ENCODE data around the gene C10orf90. TPM values are rescaled to one million over a fixed set of nuclear protein-coding genes. Genes with fewer than 3 reads are reported as not detected.
A peak's percentile ranks its signal among the peaks of the same experiment; 100 is the strongest.

Gene C10orf90
- polyA plus RNA-seq, 1 donor, result 0.49 TPM

DNA sequence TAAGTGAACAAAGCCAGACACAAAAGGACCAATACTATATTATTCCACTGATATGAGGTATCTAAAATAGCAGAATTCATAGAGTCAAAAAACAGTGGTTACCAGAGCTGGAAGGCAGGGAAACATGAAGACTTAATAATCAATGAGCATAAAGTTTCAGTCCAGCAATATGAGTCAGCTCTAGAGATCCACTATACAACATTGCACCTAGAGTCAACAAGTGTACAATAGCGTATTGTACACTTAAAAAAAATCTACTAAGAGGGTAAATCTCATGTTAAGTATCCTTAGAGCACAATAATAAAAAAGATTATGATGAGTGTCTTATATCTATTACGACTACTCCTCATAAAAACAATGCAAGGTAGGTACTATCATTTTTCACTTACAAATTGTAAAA is 36.1 kb downstream of the C10orf90 start:
- DNase-seq, result no peak

DNA sequence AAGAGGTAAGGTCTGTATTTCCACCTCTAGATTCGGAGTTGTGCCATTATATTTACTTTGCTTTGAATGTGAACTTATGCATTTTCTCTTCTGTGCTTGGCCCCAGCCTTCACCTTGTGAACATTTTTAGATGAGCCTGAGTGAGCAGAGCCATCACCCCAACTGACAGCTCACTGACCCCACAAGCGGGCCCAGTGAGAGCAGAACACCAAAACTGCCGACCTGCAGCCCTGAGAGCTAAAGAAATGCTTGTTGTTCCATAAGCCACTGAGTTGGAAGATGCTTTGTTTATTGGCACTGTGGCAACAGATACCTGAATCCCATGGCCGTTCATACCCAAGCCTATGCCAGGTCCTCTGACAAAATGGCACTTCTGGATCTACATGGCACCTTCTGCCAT is 37.8 kb downstream of the C10orf90 start:
- no peak for DNase-seq

DNA sequence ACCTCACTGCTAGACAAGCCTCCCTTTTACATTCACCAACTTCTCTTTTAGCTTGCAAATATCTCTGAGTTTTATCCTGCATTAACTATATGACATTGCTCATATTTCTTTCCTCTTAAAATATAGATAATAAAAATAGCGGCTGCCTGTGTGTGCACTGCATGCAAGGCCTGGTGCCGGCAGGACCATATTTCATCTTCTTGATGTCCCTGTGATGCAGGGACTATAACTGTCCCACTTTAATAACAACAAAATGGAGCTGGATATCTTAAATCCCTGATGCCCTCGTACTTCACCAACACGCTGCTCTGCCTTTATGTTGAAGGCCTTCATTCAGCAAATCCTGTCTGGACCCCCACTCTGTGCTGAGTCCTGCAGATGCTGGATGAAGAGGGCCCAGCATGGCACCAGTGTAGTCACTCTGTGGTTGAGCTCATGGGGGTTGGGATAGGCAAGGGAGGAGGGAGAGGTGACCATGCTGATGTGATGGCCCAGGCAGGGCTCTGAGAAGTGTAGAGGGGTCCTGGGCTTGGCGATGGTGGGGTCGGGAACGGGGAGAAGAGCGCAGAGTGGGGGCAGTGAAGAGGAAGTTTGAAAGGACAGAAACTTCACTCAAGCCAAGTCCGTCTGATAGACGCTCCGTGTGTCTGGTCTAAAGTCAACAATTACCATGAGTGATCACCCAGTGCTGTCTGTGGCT is 40.4 kb downstream of the C10orf90 start:
- no peak for DNase-seq

DNA sequence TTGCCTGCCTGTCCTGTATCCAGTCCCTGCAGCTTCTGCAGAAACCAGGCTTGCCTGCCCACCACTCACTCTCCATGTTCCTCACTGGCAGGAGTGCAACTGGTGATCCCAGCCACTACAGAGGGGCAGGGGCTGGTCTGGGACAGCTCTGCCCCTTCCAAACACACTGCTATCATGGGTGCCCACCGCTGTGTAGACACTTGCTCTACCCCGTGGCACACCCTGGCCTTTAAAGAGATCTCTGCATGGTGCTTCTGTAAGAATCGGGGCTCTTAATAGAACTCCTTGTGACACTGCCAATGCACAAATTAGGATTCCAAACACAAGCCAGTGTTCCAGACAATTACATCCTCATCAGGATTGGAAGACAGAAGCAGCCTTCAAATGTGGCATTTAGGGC is 41.7 kb downstream of the C10orf90 start:
- no peak for DNase-seq

DNA sequence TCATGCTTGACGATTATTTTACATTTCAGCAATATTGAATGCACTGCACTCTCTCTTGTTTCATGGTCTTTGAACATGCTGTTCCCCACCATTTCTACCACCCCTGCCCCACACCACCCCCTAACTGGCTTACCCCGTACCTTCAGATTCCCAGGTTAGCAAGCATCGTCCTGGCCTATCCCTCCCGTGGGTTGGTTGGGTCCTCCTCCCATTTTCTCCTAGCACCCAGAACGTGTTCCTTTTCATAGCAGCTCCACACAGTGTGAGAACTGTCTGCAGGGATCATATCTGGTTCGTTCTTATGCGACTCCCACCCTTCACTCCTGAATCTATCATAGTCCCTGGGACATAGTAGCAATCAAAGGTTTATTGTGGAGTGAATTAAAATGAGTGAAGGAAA is 48.6 kb downstream of the C10orf90 start:
- no peak for DNase-seq

DNA sequence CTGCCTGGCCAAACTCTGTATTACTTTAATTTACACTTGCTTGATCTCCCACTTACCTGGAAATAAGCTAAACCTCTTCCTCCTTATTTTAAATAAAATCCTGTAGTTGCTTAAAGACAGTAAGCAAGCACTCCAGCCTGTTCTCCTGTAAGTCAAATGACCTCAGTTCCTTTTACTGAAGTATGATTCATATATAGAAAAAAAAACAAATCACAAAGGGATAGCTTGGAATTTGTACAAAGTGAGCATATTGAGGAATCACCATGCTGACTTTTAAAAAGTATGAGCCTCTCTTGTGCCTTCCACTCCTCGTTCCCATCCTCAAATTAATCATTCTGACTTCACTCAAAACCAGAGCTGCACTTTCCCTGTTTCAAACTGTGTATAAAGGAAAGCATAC is 52.0 kb downstream of the C10orf90 start:
- no peak for DNase-seq

DNA sequence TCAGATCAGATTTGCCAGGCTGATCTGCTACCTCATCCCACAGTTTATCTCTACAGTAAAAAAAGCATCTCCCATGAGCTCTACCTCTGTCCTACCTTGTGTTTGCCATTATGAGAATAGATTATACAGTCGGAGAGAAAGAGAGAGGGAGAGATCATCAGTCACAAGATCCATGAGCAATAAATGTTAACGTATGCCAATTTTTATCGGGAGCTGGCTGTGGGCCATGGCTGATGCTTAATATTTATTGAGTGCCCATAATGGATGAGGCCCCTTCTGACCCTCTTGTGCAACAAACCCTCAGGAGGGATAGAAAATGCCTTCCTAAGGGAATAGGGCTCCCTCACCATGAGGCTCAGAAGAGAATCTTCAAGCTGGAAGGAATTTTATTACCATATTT is 52.8 kb downstream of the C10orf90 start:
- no peak for DNase-seq

DNA sequence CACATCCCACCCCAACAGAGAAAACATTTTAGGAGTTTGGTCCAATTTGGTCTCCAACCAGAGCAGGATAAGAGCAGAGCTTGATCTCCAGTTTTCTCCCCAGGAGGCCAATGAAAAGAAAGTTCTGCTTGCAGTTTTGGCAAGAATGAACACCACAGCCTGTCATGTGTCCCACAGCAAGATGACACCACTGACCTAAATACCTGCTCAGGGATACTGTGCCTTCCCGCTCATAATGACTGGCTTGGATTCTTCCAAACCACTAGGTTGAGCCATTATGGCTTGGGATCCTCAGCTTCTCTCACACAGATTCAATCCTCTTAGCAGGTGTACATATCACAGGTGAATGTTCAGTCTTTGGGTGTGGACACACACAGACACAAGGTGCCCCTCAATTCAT is 53.3 kb downstream of the C10orf90 start:
- DNase-seq, result no peak

DNA sequence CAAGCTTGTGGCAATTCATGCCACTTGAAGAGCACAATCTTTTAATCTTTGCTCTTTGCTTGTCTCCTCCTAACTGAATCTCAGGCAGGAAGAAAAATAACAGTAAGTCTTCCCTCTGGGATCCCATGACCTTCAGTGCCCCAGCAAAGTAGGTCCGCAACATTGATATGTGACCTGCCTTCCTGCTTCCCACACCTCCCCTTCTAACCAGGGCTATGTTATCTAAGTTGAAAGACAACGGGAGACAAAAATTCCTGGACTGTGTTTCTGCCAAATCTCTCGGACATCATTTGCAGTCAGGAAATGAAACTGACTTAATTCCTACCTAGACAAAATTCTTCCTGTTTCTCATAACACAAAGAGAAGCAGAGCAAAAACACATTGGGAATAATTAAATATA is 53.8 kb downstream of the C10orf90 start:
- no peak for DNase-seq

DNA sequence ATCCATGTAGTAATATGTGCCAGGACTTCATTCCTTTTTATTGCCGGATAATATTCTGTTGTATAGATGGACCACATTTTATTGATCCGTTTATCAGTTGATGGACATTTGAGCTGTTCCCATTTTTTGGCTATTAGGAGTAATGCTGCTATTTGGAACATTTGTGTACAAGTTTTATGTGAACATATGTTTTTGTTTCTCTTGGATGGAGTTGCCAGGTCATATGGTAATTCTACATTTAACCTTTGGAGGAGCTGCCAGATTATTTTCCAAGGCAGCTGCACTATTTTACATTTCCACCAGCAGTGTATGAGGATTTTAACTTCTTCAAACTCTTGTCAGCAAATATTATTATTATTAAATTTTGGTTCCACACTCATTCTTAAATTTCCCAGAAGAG is 59.2 kb downstream of the C10orf90 start:
- DNase-seq, result peak; percentile 76

DNA sequence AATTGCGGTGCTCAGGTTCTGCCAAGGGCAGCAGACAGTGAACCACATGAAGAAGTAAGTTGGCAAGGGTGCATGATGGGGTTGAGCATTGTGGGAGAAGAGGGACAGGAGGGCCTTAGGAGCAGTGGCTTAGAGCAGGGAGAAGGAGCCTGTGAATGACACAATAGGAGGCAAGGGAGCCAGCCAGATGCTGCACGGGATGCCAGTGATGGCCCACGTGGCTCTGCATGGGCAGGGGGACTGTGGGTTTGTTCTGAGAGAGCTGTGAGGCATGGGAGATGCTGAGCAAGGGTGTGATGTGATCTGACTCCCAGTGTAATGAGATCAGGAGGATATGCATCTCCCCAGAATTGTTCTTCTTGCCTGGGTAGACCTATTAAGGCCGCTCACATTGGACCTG is 60.9 kb downstream of the C10orf90 start:
- no peak for DNase-seq

DNA sequence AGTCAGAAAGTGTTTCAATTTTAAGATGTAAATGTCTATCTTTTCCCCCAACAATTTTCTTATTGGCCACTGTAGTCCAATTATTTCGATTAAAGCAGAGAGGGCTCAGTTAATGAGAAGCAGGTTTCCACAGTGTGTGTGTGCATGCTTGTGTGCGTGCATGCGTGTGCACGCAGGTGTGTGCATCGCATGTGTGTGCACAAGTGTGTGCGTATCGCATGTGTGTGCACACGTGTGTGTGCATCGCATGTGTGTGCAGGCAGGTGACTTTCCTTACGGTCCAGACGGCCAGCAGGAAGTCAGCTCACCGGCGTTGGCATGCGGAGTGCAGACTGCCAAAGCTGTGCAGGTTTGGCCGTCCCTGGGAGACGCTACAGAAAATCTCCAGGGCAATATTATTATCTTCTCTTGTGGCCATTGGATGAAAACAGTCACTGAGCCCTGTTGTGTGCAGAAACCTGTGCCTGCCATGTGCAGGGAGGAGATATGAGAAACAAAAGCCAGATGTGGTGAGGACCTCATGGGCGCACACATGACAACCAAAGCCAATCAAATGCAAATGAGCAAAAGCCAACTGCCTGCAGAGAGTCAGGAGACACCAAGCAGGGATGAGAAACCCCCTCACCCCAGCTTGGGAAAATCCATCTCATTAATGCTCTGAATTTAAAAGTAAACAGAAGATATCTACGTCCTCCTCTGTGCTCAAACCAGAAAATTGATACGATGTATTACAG is 70.4 kb downstream of the C10orf90 start:
- no peak for DNase-seq

DNA sequence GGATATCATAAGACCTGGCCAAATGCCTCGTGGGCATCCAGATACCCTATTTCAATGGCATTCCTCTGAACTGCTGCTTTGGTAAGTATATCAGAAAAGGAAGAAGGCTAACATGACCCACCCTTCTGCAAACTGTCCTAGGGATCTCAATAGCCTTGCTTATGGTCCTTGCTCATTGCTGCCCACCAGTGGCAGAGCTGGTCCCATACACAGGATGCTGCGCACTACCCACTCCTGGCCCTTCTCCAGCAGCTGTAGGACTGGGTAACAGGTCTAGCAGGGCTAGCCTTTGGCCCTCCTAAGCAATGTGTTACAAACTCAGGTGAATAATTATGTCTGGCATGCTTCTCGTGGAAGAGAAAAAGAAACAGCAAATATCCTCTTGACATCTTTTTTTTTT is 72.5 kb downstream of the C10orf90 start:
- DNase-seq, result no peak

DNA sequence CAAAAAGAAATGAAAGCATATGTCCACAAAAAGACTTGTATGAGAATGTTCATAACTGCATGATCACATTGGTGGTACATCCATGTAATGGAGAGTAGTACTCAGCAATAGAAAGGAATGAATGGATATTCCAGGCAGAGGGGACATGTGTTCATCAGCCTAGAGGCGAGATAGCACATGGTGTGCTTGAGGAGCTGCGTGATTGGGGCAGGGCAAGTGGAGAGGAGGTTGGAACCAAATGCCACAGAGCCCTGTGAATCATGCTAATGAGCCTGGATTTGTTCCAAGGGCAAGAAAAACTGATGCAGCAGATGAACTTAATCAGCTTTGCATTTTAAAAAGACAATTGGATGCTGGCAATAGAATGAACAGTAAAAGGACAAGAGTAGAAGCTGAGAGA is 73.3 kb downstream of the C10orf90 start:
- DNase-seq, result no peak

DNA sequence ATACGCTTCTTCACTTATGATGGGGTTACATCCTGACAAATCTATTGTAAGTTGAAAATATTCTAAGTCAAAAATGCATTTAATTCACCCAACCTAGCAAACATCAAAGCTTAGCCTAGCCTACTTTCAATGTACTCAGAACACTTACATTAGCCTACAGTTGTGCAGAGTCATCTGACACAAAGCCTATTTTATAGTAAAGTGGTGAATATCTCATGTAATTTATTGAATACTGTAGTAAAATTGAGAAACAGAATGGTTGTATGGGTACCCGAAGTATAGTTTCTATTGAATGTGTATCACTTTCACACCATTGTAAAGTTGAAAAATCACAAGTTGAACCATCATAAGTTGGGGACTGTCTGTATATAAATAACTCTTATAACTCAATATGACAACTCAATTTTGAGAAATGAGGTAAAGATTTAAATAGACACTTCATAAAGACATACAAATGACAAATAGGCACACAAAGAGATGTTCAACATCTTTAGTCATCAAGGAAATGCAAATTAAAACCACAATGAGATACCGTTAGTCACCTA is 73.9 kb downstream of the C10orf90 start:
- DNase-seq, result no peak

DNA sequence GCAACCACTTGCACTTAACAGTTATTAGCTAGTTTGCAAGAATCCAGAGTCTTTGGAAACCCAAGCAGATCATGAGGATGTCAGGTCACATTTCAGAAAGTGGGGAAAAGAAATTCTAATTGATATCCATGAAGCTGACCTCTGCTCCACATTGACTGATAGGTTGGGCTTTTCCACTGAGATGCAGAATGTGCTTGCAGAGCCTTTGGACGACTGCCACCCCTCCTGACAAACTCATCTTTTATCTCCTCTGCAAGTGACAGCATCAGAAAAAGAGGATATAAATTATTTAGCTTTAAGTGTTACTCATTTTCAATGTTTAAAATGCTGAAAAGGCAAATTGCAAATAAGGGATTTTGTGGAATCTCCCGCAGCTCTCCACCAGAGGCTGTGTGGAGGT is 75.3 kb downstream of the C10orf90 start:
- no peak for DNase-seq

DNA sequence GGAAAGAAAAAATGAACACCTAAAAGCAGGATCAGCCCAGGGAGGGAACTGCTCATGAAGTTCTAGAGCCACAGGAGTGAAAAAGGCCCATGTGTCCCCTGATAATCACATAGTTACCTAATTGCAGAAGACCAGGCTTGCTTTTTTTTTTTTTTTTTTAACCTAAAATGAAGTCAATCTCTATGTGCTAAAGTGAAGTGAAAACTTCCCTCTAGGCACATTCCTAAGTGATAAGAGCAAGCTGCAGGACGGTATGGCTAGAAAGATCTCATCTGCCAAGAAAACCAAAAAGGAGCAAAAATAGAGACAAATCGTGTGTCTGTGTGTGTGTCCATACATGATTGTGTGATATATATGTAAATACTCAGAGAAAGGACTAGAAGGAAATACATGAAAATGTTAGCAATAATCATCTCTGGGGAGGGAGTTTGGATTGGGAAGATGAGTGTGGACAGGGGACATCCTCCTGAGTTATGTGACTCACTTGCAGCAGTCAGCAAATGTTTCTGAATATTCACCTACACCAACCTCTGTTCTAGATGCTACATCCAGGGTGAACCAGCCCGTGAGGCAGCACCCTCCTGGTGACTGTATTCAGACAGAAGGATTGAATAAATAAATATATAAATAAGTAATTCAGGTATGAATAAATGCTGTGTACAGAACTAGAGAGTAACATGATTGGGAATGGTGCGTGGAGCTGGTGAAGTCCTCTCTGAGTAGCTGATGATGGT is 76.4 kb downstream of the C10orf90 start:
- DNase-seq, result no peak

DNA sequence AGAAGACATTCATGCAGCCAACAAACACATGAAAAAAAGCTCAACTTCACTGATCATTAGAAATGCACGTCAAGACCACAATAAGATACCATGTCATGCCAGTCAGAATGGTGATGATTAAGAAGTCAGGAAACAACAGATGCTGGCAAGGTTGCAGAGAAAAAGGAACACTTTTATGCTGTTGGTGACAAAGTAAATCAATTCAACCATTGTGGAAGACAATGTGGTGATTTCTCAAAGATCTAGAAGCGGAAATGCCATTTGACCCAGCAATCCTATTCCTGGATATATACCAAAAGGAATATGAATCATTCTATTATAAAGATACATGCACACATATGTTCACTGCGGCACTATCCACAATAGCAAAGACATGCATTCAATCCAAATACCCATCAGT is 77.6 kb downstream of the C10orf90 start:
- DNase-seq, result no peak

DNA sequence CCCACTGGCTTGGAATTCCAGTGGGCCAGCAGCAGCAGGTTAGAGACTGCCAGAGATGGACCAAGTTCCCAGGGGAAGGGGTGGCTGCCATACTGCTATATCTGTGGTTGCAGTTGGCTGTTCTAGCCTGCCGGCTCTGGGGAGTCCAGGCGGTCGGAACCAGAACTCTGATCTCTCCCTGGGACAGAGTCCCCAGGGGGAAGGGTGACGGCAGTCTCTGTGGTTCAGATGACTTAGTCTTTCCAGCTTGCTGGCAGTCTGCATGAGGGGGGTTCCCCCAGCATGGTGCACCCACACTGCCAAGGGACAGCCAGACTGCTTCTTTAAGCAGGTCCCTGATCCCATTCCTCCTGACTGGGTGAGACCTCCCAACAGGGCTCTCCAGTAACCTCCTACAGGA is 82.5 kb downstream of the C10orf90 start:
- DNase-seq, result no peak

DNA sequence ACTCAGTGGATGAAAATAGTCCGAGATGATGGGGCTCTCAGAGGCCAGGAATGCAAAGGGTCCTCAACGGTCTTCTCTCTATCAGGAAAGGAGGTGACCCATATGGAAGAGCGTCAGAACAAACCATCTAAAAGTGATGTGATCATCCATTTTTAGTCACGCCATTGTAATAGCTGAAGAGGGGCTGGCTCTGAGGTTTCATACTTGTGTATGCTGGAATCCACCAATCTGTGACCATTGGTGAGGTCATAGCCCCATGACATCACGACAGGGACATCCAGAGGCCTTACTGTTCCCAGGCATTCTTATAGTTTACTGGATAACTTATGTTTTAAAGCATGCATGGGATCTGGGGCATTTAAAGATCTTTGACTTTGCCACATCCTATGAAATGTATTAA is 83.6 kb downstream of the C10orf90 start:
- DNase-seq, result no peak

DNA sequence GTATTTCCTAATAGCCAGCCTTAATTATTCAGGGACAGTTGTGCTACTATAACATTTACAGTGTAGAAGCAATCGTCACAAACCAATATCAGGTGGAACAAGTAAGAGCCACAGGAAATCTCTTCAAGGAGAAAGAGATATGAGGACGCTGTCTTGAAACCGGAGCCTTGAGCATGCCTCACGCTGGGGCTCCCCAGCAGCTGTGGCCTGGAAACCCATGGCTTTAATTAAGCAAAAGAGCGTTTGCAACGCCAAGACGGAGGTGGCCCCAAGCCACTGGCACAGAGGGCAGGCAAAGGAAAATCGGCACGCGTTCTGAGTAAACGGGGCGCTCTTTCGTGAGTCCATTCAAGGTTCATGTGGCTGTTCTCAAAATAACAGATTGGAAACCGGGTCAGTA is 84.4 kb downstream of the C10orf90 start:
- DNase-seq, result no peak

DNA sequence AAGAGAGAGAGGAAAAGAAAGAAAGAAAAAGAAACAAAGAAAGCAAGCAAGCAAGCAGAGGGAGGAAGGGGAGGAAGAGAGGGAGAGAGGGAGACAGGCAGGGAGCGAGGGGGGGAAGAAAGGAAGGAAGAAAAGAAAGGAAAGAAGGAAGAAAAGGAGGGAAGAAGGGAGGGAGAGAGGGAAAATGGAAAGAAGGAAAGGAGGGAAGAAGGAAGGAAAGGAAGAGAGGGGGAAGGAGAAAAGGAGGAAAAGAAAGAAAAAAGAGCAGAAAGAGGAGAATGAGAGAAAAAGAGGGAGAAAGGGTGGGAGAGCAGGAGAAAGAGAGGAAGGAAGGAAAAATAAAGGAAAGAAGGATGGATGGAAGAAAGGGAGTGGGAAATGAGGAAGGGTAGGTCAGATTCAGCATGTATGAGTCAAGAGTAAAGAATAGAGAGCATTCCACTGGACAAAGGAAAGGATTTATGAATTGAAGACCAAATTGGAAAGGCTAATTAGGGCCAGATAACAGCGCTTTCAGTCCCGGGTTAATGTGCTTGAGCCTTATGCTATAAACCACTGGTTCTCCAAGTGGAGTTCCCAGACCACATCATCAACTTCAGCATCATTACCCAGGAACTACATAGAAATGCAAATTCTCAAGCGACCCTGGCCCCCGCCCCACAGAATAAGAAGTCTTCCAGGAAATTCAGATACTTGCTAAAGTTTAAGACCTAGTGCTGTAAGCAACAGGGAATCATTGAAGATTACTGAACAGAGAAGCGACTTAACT is 85.1 kb downstream of the C10orf90 start:
- no peak for DNase-seq

DNA sequence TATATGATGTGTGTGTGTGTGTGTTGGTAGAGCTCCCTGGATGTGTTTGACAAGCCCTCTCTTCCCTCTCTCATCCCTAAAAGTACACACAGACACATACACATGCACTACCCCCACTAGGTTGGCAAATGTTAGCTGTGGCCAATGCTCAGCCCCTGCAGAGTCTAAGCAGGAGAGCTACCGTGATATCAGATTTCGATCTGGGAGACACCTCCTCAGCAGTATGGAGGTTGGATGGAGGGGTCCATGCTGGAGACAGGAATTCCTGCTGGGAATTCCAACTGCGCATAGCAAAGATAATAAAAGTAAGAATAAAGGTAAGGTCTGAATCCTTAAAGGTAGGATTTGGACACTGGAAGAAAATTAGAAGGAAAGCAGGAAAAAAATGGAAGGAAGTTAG is 85.7 kb downstream of the C10orf90 start:
- DNase-seq, result no peak
